Mesenchymal stem cell (in vitro differentiated cells and primary cell): ENCODE data around the gene PDK3.

Experiments
- DNase-seq: peaks from one replicate; pipeline ENCODE4 v3.0.0-alpha.2; 2013
- H2AFZ ChIP-seq: one replicate; pipeline ENCODE4 v1.6.1; 2013; ENCODE audit warnings: low read depth, mild to moderate bottlenecking, control low read depth, inconsistent platforms, low read length, moderate library complexity
- H2AK5ac ChIP-seq: 2 replicates; pipeline ENCODE4 v1.6.1; 2013; ENCODE audit warnings: low read length, moderate library complexity, mild to moderate bottlenecking, inconsistent platforms; ENCODE audit not compliant: severe bottlenecking
- H2BK120ac ChIP-seq: one replicate; pipeline ENCODE4 v1.6.1; 2013; ENCODE audit warnings: low read depth, mild to moderate bottlenecking, inconsistent platforms, low read length, moderate library complexity
- H2BK12ac ChIP-seq, 2 experiments: one replicate each; pipeline ENCODE4 v1.6.1; 2013; ENCODE audit warnings: inconsistent platforms in 2 of 2, low read length in 2 of 2, mild to moderate bottlenecking in 2 of 2, moderate library complexity in 2 of 2, control low read depth in 1 of 2
- H2BK15ac ChIP-seq: one replicate; pipeline ENCODE4 v1.6.1; 2013; ENCODE audit warnings: mild to moderate bottlenecking, low read depth, inconsistent platforms; ENCODE audit not compliant: poor library complexity, severe bottlenecking
- H2BK5ac ChIP-seq: 2 replicates; pipeline ENCODE4 v1.6.1; 2013; ENCODE audit warnings: low read depth, mild to moderate bottlenecking, low read length, control low read depth, inconsistent platforms; ENCODE audit not compliant: poor library complexity, severe bottlenecking
- H3K14ac ChIP-seq, 2 experiments: one replicate each; pipeline ENCODE4 v1.6.1; 2013; ENCODE audit warnings: inconsistent platforms in 2 of 2, low read length in 2 of 2, control low read depth in 1 of 2, mild to moderate bottlenecking in 1 of 2, moderate library complexity in 1 of 2
- H3K18ac ChIP-seq, 2 experiments: one replicate each; pipeline ENCODE4 v1.6.1; 2013; ENCODE audit warnings: inconsistent platforms in 2 of 2, low read length in 2 of 2, control low read depth in 1 of 2, low read depth in 1 of 2, mild to moderate bottlenecking in 1 of 2
- H3K23ac ChIP-seq, 2 experiments: one replicate each; pipeline ENCODE4 v1.6.1; 2013; ENCODE audit warnings: inconsistent platforms in 2 of 2, low read length in 2 of 2, mild to moderate bottlenecking in 2 of 2, moderate library complexity in 2 of 2, control low read depth in 1 of 2
- H3K27ac ChIP-seq: 2 replicates; pipeline ENCODE4 v1.5.1; 2013; ENCODE audit warnings: mild to moderate bottlenecking, moderate library complexity, low read length, control low read depth, inconsistent platforms; ENCODE audit not compliant: poor library complexity, severe bottlenecking
- H3K27me3 ChIP-seq, 2 experiments: 2 replicates each; pipeline versions ENCODE4 v1.6.1 to v1.7.0; 2013; ENCODE audit warnings: low read length in 2 of 2, mild to moderate bottlenecking in 2 of 2, moderate library complexity in 2 of 2, control low read depth in 1 of 2, inconsistent platforms in 1 of 2; ENCODE audit not compliant: control insufficient read depth in 1 of 2, insufficient read depth in 1 of 2
- H3K36me3 ChIP-seq, 2 experiments: 2 replicates each; pipeline versions ENCODE4 v1.6.1 to v1.7.0; 2013; ENCODE audit warnings: low read length in 2 of 2, control low read depth in 1 of 2, inconsistent platforms in 1 of 2, low read depth in 1 of 2, mild to moderate bottlenecking in 1 of 2; ENCODE audit not compliant: insufficient read depth in 2 of 2, control insufficient read depth in 1 of 2
- H3K4ac ChIP-seq, 2 experiments: one replicate each; pipeline ENCODE4 v1.6.1; 2013; ENCODE audit warnings: inconsistent platforms in 2 of 2, low read length in 2 of 2, mild to moderate bottlenecking in 2 of 2, moderate library complexity in 2 of 2, control low read depth in 1 of 2, low read depth in 1 of 2
- H3K4me1 ChIP-seq: 2 replicates; pipeline ENCODE4 v1.6.1; 2013; ENCODE audit warnings: low read depth, low read length, control low read depth; ENCODE audit not compliant: control insufficient read depth, insufficient read depth
- H3K4me2 ChIP-seq: 2 replicates; pipeline ENCODE4 v1.6.1; 2013; ENCODE audit warnings: low read length, mild to moderate bottlenecking, inconsistent platforms; ENCODE audit not compliant: poor library complexity, severe bottlenecking
- H3K4me3 ChIP-seq, 2 experiments: 2 replicates each; pipeline versions ENCODE4 v1.5.1 to v1.7.0; 2013; ENCODE audit warnings: low read length in 2 of 2, mild to moderate bottlenecking in 2 of 2, control low read depth in 1 of 2, low read depth in 1 of 2; ENCODE audit not compliant: insufficient read depth in 1 of 2
- H3K79me1 ChIP-seq: replicated peaks from 2 replicates; pipeline ENCODE4 v1.6.1; 2013; ENCODE audit warnings: mild to moderate bottlenecking, control low read depth, low read length, inconsistent platforms; ENCODE audit not compliant: poor library complexity, severe bottlenecking
- H3K9ac ChIP-seq: 2 replicates; pipeline ENCODE4 v1.7.0; 2013; ENCODE audit warnings: mild to moderate bottlenecking, low read length, moderate library complexity
- H3K9me3 ChIP-seq: 2 replicates; pipeline ENCODE4 v1.7.0; 2013; ENCODE audit warnings: mild to moderate bottlenecking, low read length; ENCODE audit not compliant: control insufficient read depth
- H4K8ac ChIP-seq: one replicate; pipeline ENCODE4 v1.6.1; 2013; ENCODE audit warnings: inconsistent platforms, mild to moderate bottlenecking, low read length, moderate library complexity
- H4K91ac ChIP-seq: one replicate; pipeline ENCODE4 v1.6.1; 2013; ENCODE audit warnings: mild to moderate bottlenecking, low read length, inconsistent platforms
- WGBS: methylation state at CpG from one replicate; pipeline ENCODE4 v1.1.7; 2013; ENCODE audit warnings: mixed read lengths; 5-methylcytosine and 5-hydroxymethylcytosine counted together

The PDK3 gene

DNA sequence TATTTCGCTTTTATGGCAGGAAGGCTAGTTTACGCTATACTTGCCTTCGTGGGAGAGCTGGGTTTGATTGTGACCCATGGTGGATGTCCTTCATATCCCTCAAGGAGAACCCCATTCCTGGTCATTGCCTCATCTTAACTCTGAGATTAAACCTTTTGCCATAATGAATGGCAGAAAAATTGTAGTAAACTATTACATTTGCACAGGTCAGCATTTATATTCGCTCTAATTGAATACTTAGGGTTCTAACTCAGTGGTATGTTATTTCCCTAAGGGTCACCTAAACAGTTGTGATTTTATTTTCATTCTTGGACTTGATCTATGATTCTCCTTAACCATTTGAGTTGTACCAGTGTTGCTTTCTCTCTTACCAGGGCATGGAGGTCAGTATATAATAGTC lies 13.4 kb downstream of the PDK3 start:
- H3K27ac ChIP-seq = no peak overlapping the region
- H3K4ac ChIP-seq = no peak overlapping the region
- H2BK120ac ChIP-seq = no peak overlapping the region
- H3K79me1 ChIP-seq = no peaks in the 10 kb centered on the region
- H3K23ac ChIP-seq = no peak overlapping the region
- no peaks in the 10 kb centered on the region for H3K9me3 ChIP-seq
- no peak overlapping the region for H2BK15ac ChIP-seq
- no peak for DNase-seq
- no peaks in the 10 kb centered on the region for H3K36me3 ChIP-seq
- no peaks in the 10 kb centered on the region for H3K4me1 ChIP-seq
- H3K9ac ChIP-seq = no peak overlapping the region
- H2AK5ac ChIP-seq = no peak overlapping the region
- H2AFZ ChIP-seq = no peak overlapping the region
- H3K27me3 ChIP-seq = no peaks in the 10 kb centered on the region
- no peak overlapping the region for H2BK12ac ChIP-seq
- no peak overlapping the region for H2BK5ac ChIP-seq
- no peak overlapping the region for H4K91ac ChIP-seq
- no peak overlapping the region for H3K18ac ChIP-seq
- no peak overlapping the region for H3K4me3 ChIP-seq
- no peak overlapping the region for H3K14ac ChIP-seq
- no peak overlapping the region for H4K8ac ChIP-seq
- H3K4me2 ChIP-seq = no peak overlapping the region
- WGBS = 100% methylated on average over 3 of the region's 4 CpGs

GRCh38 chrX:24479924-24480323 lies 14.8 kb downstream of the PDK3 start:
- no peak overlapping the region for H3K4me3 ChIP-seq
- no peaks in the 10 kb centered on the region for H3K79me1 ChIP-seq
- peak; percentile 38 for DNase-seq
- no peak overlapping the region for H2BK12ac ChIP-seq
- H3K14ac ChIP-seq = no peak overlapping the region
- H2AK5ac ChIP-seq = no peak overlapping the region
- H4K8ac ChIP-seq = no peak overlapping the region
- H3K4me1 ChIP-seq = no peaks in the 10 kb centered on the region
- no peak overlapping the region for H3K27ac ChIP-seq
- H3K4ac ChIP-seq = no peak overlapping the region
- H2BK120ac ChIP-seq = no peak overlapping the region
- H3K36me3 ChIP-seq = no peaks in the 10 kb centered on the region
- no peak overlapping the region for H4K91ac ChIP-seq
- no peaks in the 10 kb centered on the region for H3K9me3 ChIP-seq
- H3K18ac ChIP-seq = no peak overlapping the region
- WGBS = 96% methylated on average over 5 of the region's 9 CpGs
- no peak overlapping the region for H2BK5ac ChIP-seq
- H3K4me2 ChIP-seq = no peak overlapping the region
- no peak overlapping the region for H2AFZ ChIP-seq
- H2BK15ac ChIP-seq = no peak overlapping the region
- H3K9ac ChIP-seq = no peak overlapping the region
- no peak overlapping the region for H3K23ac ChIP-seq
- H3K27me3 ChIP-seq = no peaks in the 10 kb centered on the region

DNA sequence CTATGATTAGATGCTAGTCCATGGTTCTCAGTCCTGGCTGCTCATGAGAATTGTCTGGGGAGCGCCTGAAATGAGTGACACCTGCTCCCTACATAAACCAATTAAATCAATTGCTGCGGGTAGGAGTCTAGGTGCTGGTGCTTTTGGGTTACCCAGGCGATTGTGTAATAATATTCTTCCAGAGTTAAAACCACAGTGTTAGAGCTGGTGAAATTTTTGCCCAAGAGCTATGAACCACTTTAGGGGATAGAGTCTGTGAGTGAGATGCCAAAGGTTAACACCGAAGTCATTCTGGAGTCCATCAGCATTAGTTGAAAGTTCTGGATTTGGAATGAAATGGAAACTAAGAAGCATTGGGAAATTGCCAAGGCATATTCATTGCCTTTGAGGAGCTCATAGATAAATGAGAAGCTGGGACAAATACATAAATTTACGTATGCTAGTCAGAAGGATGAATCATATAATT lies 15.3 kb downstream of the PDK3 start:
- Histone ChIP-seq H3K4ac (no peak overlapping the region), H3K23ac (no peak overlapping the region), H3K27ac (no peak overlapping the region), H3K18ac (no peak overlapping the region), H2AK5ac (no peak overlapping the region), H2BK12ac (no peak overlapping the region), H2BK120ac (no peak overlapping the region), H3K9ac (no peak overlapping the region), H2AFZ (no peak overlapping the region), H2BK5ac (no peak overlapping the region), H3K4me1 (no peaks in the 10 kb centered on the region), H3K14ac (no peak overlapping the region), H3K4me2 (no peak overlapping the region), H3K9me3 (no peaks in the 10 kb centered on the region), H3K36me3 (no peaks in the 10 kb centered on the region), H4K8ac (no peak overlapping the region), H3K27me3 (no peaks in the 10 kb centered on the region), H2BK15ac (no peak overlapping the region), H3K4me3 (no peak overlapping the region), H4K91ac (no peak overlapping the region), H3K79me1 (no peaks in the 10 kb centered on the region)
- peak; percentile 2 for DNase-seq
- 93% methylated on average over 4 of the region's 5 CpGs for WGBS

DNA sequence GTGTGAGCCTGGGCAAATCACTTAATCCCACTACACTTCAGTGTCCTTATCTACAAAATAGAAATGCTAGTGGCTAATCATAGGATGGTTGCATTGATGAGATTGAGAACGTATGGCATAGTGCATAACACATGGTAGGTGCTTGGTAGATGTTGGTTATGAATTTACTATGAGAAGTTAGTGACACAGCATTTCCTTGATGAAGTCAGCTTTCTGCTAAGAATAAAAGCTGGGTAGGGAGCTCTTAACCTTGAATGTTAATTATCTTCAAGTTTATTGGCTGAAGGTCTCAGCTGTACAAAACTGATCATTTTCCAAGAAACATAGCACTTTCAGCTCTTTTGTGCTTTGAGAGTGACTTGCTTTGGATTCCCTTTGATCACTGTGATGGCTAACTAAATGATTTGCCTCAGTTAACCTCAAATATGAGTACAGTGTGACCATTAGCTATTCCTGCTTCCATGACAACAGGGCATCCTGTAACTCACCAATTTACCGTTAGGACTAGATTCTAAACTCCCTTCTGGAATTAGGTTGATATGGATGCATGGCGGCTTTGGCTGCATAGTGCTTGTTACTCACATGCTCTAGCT lies 17.8 kb downstream of the PDK3 start:
- no peak overlapping the region for H2BK120ac ChIP-seq
- no peak overlapping the region for H2BK15ac ChIP-seq
- no peaks in the 10 kb centered on the region for H3K79me1 ChIP-seq
- no peak overlapping the region for H3K18ac ChIP-seq
- H3K23ac ChIP-seq = no peak overlapping the region
- H3K4me1 ChIP-seq = no peaks in the 10 kb centered on the region
- H2AFZ ChIP-seq = no peak overlapping the region
- H3K4me2 ChIP-seq = no peak overlapping the region
- no peak overlapping the region for H3K9ac ChIP-seq
- no peaks in the 10 kb centered on the region for H3K36me3 ChIP-seq
- no peak overlapping the region for H4K8ac ChIP-seq
- no peak for DNase-seq
- no peak overlapping the region for H3K4ac ChIP-seq
- WGBS = 64% methylated on average over 3 of the region's 3 CpGs
- H3K14ac ChIP-seq = no peak overlapping the region
- H2BK5ac ChIP-seq = no peak overlapping the region
- H2AK5ac ChIP-seq = no peak overlapping the region
- no peak overlapping the region for H3K27ac ChIP-seq
- H2BK12ac ChIP-seq = no peak overlapping the region
- no peaks in the 10 kb centered on the region for H3K27me3 ChIP-seq
- H3K9me3 ChIP-seq = no peaks in the 10 kb centered on the region
- H3K4me3 ChIP-seq = no peak overlapping the region
- H4K91ac ChIP-seq = no peak overlapping the region
